Naive thymus-derived CD4-positive, alpha-beta T cell (primary cell): ENCODE data around the gene TMEM273. TPM values are rescaled to one million over a fixed set of nuclear protein-coding genes. Genes with fewer than 3 reads are reported as not detected.

Experiments used
- ATAC-seq: fragments of 150-1000 bp; cut with Tn5 transposase; 2 replicates; pipeline ENCODE4 v1.10.0; 2021; ENCODE audit warnings: mild to moderate bottlenecking, moderate library complexity
- CTCF ChIA-PET: fragments of 350-600 bp; sonication (Branson Sonifier 250); formaldehyde crosslinking; loops from one replicate; lab custom pipeline; 2021; ENCODE audit warnings: antibody characterized with exemption; lab: Charles Lee
- POLR2A ChIA-PET: fragments of 350-600 bp; sonication (Branson Sonifier 250); formaldehyde crosslinking; loops from one replicate; lab custom pipeline; 2021; ENCODE audit warnings: antibody characterized with exemption, inconsistent platforms; lab: Charles Lee
- DNase-seq, 9 donors: peaks; one replicate each; pipeline versions ENCODE4 v3.0.0 to v3.0.0-alpha.2; 2020 to 2022; ENCODE audit warnings: mixed read lengths in 1 of 9
- H3K27ac ChIP-seq: one replicate; pipeline ENCODE4 v1.7.0; 2013; ENCODE audit warnings: mild to moderate bottlenecking, low read depth, low read length, moderate library complexity
- H3K27me3 ChIP-seq, 2 donors: one replicate each; pipeline ENCODE4 v1.7.0; 2013; ENCODE audit warnings: low read length in 2 of 2, mild to moderate bottlenecking in 2 of 2, moderate library complexity in 2 of 2; ENCODE audit not compliant: control insufficient read depth in 2 of 2, insufficient read depth in 2 of 2
- H3K36me3 ChIP-seq, 3 experiments: 1 replicate in 2 of 3; 2 replicates in 1 of 3; pipeline ENCODE4 v1.7.0; 2013; ENCODE audit warnings: low read length in 3 of 3, mild to moderate bottlenecking in 3 of 3, moderate library complexity in 1 of 3; ENCODE audit not compliant: insufficient read depth in 3 of 3, control insufficient read depth in 2 of 3
- H3K4me1 ChIP-seq, 2 donors: one replicate each; pipeline ENCODE4 v1.7.0; 2013; ENCODE audit warnings: low read length in 2 of 2, mild to moderate bottlenecking in 2 of 2, moderate library complexity in 1 of 2; ENCODE audit not compliant: control insufficient read depth in 2 of 2, insufficient read depth in 2 of 2
- H3K4me3 ChIP-seq: 2 replicates; pipeline ENCODE4 v1.7.0; 2013; ENCODE audit warnings: mild to moderate bottlenecking, low read length
- H3K9me3 ChIP-seq, 3 experiments: 1 replicate in 2 of 3; 2 replicates in 1 of 3; pipeline ENCODE4 v1.7.0; 2013; ENCODE audit warnings: low read length in 3 of 3; ENCODE audit not compliant: control insufficient read depth in 2 of 3
- H3K27ac Mint-ChIP-seq, 9 donors: one replicate each; pipeline ENCODE4 v1.8.0; 2020 to 2022; ENCODE audit warnings: mixed read lengths in 9 of 9, mild to moderate bottlenecking in 8 of 9, moderate library complexity in 5 of 9, inconsistent platforms in 2 of 9
- H3K27me3 Mint-ChIP-seq, 5 donors: one replicate each; pipeline ENCODE4 v1.8.0; 2021 to 2022; ENCODE audit warnings: mixed read lengths in 5 of 5, mild to moderate bottlenecking in 1 of 5
- H3K36me3 Mint-ChIP-seq, 5 donors: one replicate each; pipeline ENCODE4 v1.8.0; 2020 to 2022; ENCODE audit warnings: mixed read lengths in 5 of 5, mild to moderate bottlenecking in 3 of 5, inconsistent platforms in 1 of 5
- H3K4me1 Mint-ChIP-seq, 7 donors: one replicate each; pipeline ENCODE4 v1.8.0; 2020 to 2022; ENCODE audit warnings: mixed read lengths in 7 of 7, mild to moderate bottlenecking in 3 of 7, inconsistent platforms in 1 of 7
- H3K4me3 Mint-ChIP-seq, 10 donors: one replicate each; pipeline ENCODE4 v1.8.0; 2020 to 2022; ENCODE audit warnings: mild to moderate bottlenecking in 10 of 10, mixed read lengths in 10 of 10, moderate library complexity in 6 of 10, inconsistent platforms in 2 of 10
- H3K9me3 Mint-ChIP-seq, 11 donors: one replicate each; pipeline ENCODE4 v1.8.0; 2020 to 2022; ENCODE audit warnings: mixed read lengths in 11 of 11, mild to moderate bottlenecking in 4 of 11, inconsistent platforms in 1 of 11, moderate library complexity in 1 of 11
- intact Hi-C, 2 donors: fragments of 100-400 bp; cut with micrococcal nuclease; formaldehyde crosslinking; loops; one replicate each; pipeline ENCODE4 v1.15.1; 2023
- polyA plus RNA-seq, 2 donors: library from polyadenylated mRNA; unstranded; fragments of 300-500 nt; fragmentation: Illumina TruSeq; gene quantifications; one replicate each; pipeline ENCODE4 v1.2.3, GENCODE V29; 2021
- total RNA-seq, 6 experiments: library from RNA in 5 of 6; stranded (reverse) in 5 of 6; gene quantifications; 1 replicate in 5 of 6; 2 replicates in 1 of 6; pipeline ENCODE4 v1.2.3 and lab custom pipeline; 2021 to 2026

The TMEM273 gene
- total and polyA plus RNA-seq, 7 experiments from 2014 or later = 0.26 to 20.2 (median 1.8) TPM; not detected in 1

DNA sequence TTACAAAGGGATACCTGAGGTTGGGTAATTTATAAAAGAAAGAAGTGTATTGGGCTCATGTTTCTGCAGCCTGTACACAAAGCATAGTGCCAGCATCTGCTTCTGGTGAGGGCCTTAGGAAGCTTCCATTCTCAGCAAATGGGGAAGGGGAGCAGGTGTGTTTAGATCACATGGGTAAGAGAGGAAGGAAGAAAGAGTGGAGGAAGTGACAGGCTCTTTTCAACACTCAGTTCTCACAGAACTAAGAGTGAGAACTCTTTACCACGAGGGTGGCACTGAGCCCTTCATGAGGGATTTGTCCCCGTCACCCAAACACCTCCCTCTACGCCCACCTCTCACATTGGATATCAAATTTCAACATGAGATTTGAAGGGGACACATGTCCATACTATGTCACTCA is 53.9 kb downstream of the TMEM273 start:
- H3K27me3 Mint-ChIP-seq = peaks cover 8 to 28% (median 16%) of the 10 kb centered on the region in 5 donors
- peaks cover 0 to 8% (median 0%) of the 10 kb centered on the region in 7 donors for H3K4me1 Mint-ChIP-seq
- intact Hi-C loops = no loop called here
- Histone ChIP-seq H3K4me1 (no peaks in the 10 kb centered on the region), H3K9me3 (no peaks in the 10 kb centered on the region), H3K27me3 (peaks cover 0 to 3% of the 10 kb centered on the region in 2 donors), H3K27ac (no peak overlapping the region), H3K36me3 (no peaks in the 10 kb centered on the region), H3K4me3 (no peak overlapping the region)
- ATAC-seq (no peak), DNase-seq (no peak)
- no peak overlapping the region for H3K27ac Mint-ChIP-seq
- H3K36me3 Mint-ChIP-seq = peaks cover 0 to 3% (median 0%) of the 10 kb centered on the region in 5 donors
- H3K9me3 Mint-ChIP-seq = peaks cover 0 to 9% (median 1%) of the 10 kb centered on the region in 11 donors
- POLR2A ChIA-PET = no interaction called here
- CTCF ChIA-PET = no interaction called here
- no peak overlapping the region for H3K4me3 Mint-ChIP-seq

DNA sequence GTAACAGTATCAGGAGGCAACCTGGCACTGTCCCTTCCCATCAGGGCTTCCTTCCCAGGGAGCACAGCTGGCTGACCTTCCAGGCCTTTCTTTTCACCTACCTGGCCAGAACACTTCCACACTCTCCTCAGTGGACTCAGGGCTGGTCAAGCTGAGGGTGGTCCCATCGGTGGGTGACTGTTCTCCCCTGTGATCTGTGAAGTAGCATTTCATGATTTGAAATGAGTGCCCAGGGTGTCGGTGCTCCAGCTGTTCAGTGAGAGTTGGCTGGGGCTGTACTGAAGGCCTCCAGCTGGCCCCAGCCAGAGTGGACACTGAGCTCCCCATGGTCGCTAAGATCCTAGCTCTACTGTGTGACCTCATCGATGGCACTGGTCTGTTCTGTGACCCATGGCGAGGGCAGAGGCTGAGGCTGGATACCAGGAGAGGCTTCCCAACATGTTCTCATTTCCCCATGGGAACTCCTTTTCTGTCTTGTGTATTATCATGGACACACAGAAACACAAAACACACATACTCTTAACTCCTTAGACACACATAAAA is 54.4 kb downstream of the TMEM273 start, which contains the start of gene FAM170B:
Gene FAM170B, minus strand, starts transcription at position 316 of the 543 bp plus-strand sequence. Its CDS starts 103 bp downstream, at position 213.
- CTCF ChIA-PET = no interaction called here

DNA sequence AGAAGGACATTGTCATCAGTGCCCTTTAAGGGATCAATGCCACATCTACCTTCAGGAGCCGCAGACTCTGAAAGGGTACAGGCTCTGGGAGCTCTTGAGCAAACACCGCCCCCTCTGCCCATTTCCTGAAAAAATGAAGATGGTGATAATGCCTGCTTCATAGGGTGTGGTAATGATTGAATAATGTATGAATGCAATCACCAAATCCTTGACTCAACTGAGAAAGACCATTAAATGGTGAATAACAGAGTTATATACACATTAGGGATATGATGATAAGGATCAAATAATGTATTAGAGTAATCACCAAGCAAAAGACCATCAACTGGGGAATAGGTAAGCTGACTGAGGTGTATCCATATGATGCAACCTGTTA is 55.8 kb downstream of the TMEM273 start:
- Mint-ChIP-seq H3K9me3 (peaks cover 0 to 14% (median 6%) of the 10 kb centered on the region in 11 donors), H3K27me3 (peaks cover 8 to 42% (median 25%) of the 10 kb centered on the region in 5 donors)
- CTCF ChIA-PET = no interaction called here

More for the DNA sequence above, 54.4 kb downstream of the TMEM273 start, which contains the start of gene FAM170B:
- peaks cover 0 to 3% (median 0%) of the 10 kb centered on the region in 5 donors for H3K36me3 Mint-ChIP-seq
- H3K4me3 ChIP-seq = no peak within 1 kb of the TSS
- H3K36me3 ChIP-seq = no peaks in the 10 kb centered on the region
- H3K4me1 Mint-ChIP-seq = peaks cover 0 to 8% (median 0%) of the 10 kb centered on the region in 7 donors
- H3K9me3 Mint-ChIP-seq = peaks cover 0 to 14% (median 3%) of the 10 kb centered on the region in 11 donors
- H3K27ac ChIP-seq = no peak within 1 kb of the TSS
- H3K4me3 Mint-ChIP-seq = no peak within 1 kb of the TSS
- no peaks in the 10 kb centered on the region for H3K9me3 ChIP-seq
- H3K27me3 ChIP-seq = peaks cover 0 to 3% of the 10 kb centered on the region in 2 donors
- intact Hi-C loops = no loop called here
- H3K27ac Mint-ChIP-seq = no peak within 1 kb of the TSS
- POLR2A ChIA-PET = no interaction called here
- ATAC-seq = no peak
- DNase-seq = no peak
- H3K4me1 ChIP-seq = no peaks in the 10 kb centered on the region
- peaks cover 8 to 34% (median 21%) of the 10 kb centered on the region in 5 donors for H3K27me3 Mint-ChIP-seq

DNA sequence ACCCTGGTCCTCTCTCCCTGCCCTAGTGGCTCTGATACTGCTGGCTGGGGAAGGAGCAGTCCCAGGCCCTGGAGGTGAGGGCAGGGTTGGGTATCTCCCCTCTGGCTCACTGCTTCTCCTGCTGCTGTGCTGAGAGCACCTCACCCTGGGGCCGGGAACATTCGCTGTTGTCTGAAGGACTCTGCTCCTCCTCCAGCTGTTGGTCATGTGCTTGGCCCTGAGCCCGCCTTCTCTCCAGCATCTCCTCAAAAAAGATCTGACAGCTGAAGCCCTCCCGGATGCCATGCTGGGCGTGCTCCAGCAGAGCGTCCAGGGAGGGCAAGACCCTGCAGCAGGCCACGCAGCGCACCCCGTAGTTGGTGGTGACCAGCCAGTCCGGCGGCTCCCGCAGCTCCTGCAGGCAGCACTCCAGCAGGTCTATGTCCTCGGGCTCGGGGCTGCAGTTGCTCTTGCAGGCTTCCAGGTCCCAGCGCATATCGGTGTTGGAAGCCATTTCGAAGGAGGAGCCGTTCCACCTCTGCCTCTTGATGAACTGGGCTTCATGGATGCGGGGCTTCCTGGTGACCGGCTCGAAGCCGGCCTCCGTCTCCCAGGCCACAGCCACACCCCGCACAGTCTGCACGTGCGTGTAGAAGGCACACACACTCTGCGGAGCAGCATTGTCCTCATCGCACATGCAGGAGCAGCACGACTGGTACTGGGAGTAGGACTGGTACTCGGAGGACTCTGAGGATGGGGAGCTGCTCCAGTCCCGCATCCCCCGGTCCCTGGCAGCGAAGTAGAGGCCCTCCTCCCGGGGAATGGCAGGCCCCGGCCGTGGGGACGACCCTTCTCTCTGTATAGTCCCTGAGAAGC is 56.5 kb downstream of the TMEM273 start:
- H3K27ac ChIP-seq = no peak overlapping the region
- Mint-ChIP-seq H3K4me1 (peaks cover 0 to 8% (median 0%) of the 10 kb centered on the region in 7 donors), H3K27ac (no peak overlapping the region), H3K4me3 (no peak overlapping the region), H3K27me3 (peaks cover 8 to 42% (median 25%) of the 10 kb centered on the region in 5 donors), H3K9me3 (peaks cover 0 to 14% (median 5%) of the 10 kb centered on the region in 11 donors), H3K36me3 (peaks cover 0 to 3% (median 0%) of the 10 kb centered on the region in 5 donors)
- ATAC-seq (no peak), DNase-seq (no peak)
- intact Hi-C loops = no loop called here
- H3K4me1 ChIP-seq = no peaks in the 10 kb centered on the region
- H3K9me3 ChIP-seq = no peaks in the 10 kb centered on the region
- ChIA-PET CTCF (no interaction called here), POLR2A (no interaction called here)
- H3K27me3 ChIP-seq = no peaks in the 10 kb centered on the region
- no peaks in the 10 kb centered on the region for H3K36me3 ChIP-seq
- H3K4me3 ChIP-seq = no peak overlapping the region

More for the DNA sequence above, 55.8 kb downstream of the TMEM273 start:
- no peak for ATAC-seq
- Mint-ChIP-seq H3K4me1 (peaks cover 0 to 8% (median 0%) of the 10 kb centered on the region in 7 donors), H3K27ac (no peak overlapping the region), H3K36me3 (peaks cover 0 to 3% (median 0%) of the 10 kb centered on the region in 5 donors), H3K4me3 (no peak overlapping the region)
- Histone ChIP-seq H3K9me3 (no peaks in the 10 kb centered on the region), H3K36me3 (no peaks in the 10 kb centered on the region), H3K4me1 (no peaks in the 10 kb centered on the region), H3K27ac (no peak overlapping the region), H3K4me3 (no peak overlapping the region), H3K27me3 (no peaks in the 10 kb centered on the region)
- intact Hi-C loops = no loop called here
- no peak for DNase-seq
- POLR2A ChIA-PET = no interaction called here

DNA sequence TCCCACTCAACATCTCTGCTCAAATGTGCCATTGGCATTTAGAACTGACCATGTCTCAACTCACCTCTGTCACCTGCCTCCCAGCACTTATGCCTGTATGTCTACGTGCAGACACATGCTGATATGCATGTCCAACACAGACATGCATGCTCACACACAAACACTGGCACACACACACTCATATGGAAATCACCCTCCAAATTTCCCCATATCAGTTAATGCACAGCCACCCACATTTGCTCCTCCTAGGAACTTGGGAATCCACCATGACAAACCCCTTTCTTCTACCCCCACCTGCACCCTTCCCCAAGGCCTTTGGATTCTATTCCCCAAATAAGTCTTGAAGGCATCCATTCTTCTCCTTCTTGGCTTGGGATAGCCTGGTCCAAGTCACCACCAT is 58.8 kb downstream of the TMEM273 start:
- H3K36me3 ChIP-seq = no peaks in the 10 kb centered on the region
- no peak overlapping the region for H3K4me3 Mint-ChIP-seq
- H3K9me3 ChIP-seq = no peaks in the 10 kb centered on the region
- H3K27me3 ChIP-seq = no peaks in the 10 kb centered on the region
- H3K4me1 ChIP-seq = no peaks in the 10 kb centered on the region
- POLR2A ChIA-PET = no interaction called here
- ATAC-seq (no peak), DNase-seq (no peak)
- intact Hi-C loops = no loop called here
- peaks cover 3 to 26% (median 21%) of the 10 kb centered on the region in 5 donors for H3K27me3 Mint-ChIP-seq
- H3K27ac ChIP-seq = no peak overlapping the region
- H3K9me3 Mint-ChIP-seq = peaks cover 0 to 18% (median 5%) of the 10 kb centered on the region in 11 donors
- no peak overlapping the region for H3K4me3 ChIP-seq
- no peak overlapping the region for H3K27ac Mint-ChIP-seq
- H3K36me3 Mint-ChIP-seq = peaks cover 0 to 3% (median 0%) of the 10 kb centered on the region in 5 donors
- CTCF ChIA-PET = no interaction called here
- H3K4me1 Mint-ChIP-seq = no peaks in the 10 kb centered on the region

DNA sequence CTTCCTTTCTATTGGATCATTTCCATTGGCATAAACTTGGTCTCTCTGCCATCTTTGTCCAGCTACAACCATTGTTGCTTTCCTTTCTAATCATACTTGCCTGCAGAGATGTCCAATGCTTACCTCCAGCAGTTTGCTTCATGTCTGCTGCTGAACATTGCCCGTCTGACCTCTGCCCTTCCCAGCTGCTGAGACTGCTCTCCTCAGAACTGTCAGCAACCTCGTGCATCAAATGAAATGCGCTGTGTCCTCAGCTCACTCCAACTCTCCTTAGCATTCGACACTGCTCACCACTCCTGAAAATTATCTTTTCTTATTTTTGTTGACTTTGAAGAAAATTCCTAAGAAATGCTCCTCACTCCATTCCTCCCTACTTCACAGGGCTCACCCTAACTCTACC is 59.3 kb downstream of the TMEM273 start:
- Histone ChIP-seq H3K9me3 (no peaks in the 10 kb centered on the region), H3K36me3 (no peaks in the 10 kb centered on the region), H3K27ac (no peak overlapping the region), H3K4me3 (no peak overlapping the region), H3K27me3 (no peaks in the 10 kb centered on the region), H3K4me1 (no peaks in the 10 kb centered on the region)
- peaks cover 0 to 20% (median 6%) of the 10 kb centered on the region in 11 donors for H3K9me3 Mint-ChIP-seq
- intact Hi-C loops = no loop called here
- H3K4me1 Mint-ChIP-seq = no peaks in the 10 kb centered on the region
- ATAC-seq (no peak), DNase-seq (no peak)
- POLR2A ChIA-PET = no interaction called here
- peaks cover 5 to 26% (median 21%) of the 10 kb centered on the region in 5 donors for H3K27me3 Mint-ChIP-seq
- no peak overlapping the region for H3K27ac Mint-ChIP-seq
- peaks cover 0 to 3% (median 0%) of the 10 kb centered on the region in 5 donors for H3K36me3 Mint-ChIP-seq
- CTCF ChIA-PET = no interaction called here
- H3K4me3 Mint-ChIP-seq = no peak overlapping the region
